WTC11 (cell line): Measurements from ENCODE around the gene FOXJ1.

Experiments used
- FOXJ3 ChIP-seq: sonication (generic); formaldehyde crosslinking; IDR thresholded peaks from 2 replicates; pipeline ENCODE4 v1.9.0; 2021; ENCODE audit warnings: missing genetic modification reagents, mild to moderate bottlenecking, borderline replicate concordance
- SP1 ChIP-seq: sonication (generic); formaldehyde crosslinking; conservative IDR thresholded peaks from 2 replicates; pipeline ENCODE4 v1.8.1; 2022; ENCODE audit warnings: missing genetic modification reagents
- TP53 ChIP-seq: sonication (generic); formaldehyde crosslinking; IDR thresholded peaks from 2 replicates; pipeline ENCODE4 v1.8.1; 2023; ENCODE audit warnings: mild to moderate bottlenecking, missing genetic modification reagents
- ZBTB21 ChIP-seq: sonication (generic); formaldehyde crosslinking; IDR thresholded peaks from 2 replicates; pipeline ENCODE4 v1.8.1; 2023; ENCODE audit warnings: mild to moderate bottlenecking, missing genetic modification reagents, borderline replicate concordance
- ZNF138 ChIP-seq: sonication (generic); formaldehyde crosslinking; conservative IDR thresholded peaks from 2 replicates; pipeline ENCODE4 v1.8.1; 2022; ENCODE audit warnings: mild to moderate bottlenecking, moderate library complexity, missing genetic modification reagents
- ZNF423 ChIP-seq: fragments of 250-450 bp; sonication (Bioruptor Pico); IDR thresholded peaks from 2 replicates; pipeline ENCODE4 v2.1.2; 2022; ENCODE audit warnings: mild to moderate bottlenecking, moderate library complexity
- TF ChIP-seq, protein P1 (sequence below): sonication (generic); formaldehyde crosslinking; IDR thresholded peaks from 2 replicates; pipeline ENCODE4 v1.8.0; 2023; ENCODE audit warnings: missing genetic modification reagents, mild to moderate bottlenecking, borderline replicate concordance
- TF ChIP-seq, protein P2 (sequence below): fragments of 200-600 bp; IDR thresholded peaks from 2 replicates; pipeline ENCODE4 v1.8.0; 2022; ENCODE audit warnings: antibody characterized with exemption
- TF ChIP-seq, protein P3 (sequence below): sonication (generic); formaldehyde crosslinking; conservative IDR thresholded peaks from 2 replicates; pipeline ENCODE4 v1.8.1; 2023; ENCODE audit warnings: mild to moderate bottlenecking, low read depth, missing genetic modification reagents, moderate library complexity
- TF ChIP-seq, protein P4 (sequence below): sonication (generic); formaldehyde crosslinking; IDR thresholded peaks from 2 replicates; pipeline ENCODE4 v1.8.1; 2022; ENCODE audit warnings: mild to moderate bottlenecking, missing genetic modification reagents, moderate library complexity, borderline replicate concordance
- TF ChIP-seq, protein P5 (sequence below): sonication (generic); formaldehyde crosslinking; IDR thresholded peaks from 2 replicates; pipeline ENCODE4 v1.8.0; 2022; ENCODE audit warnings: mild to moderate bottlenecking, missing genetic modification reagents
- TF ChIP-seq, protein P6 (sequence below): sonication (generic); formaldehyde crosslinking; IDR thresholded peaks from 2 replicates; pipeline ENCODE4 v1.8.0; 2022; ENCODE audit warnings: mild to moderate bottlenecking, missing genetic modification reagents

DNA sequence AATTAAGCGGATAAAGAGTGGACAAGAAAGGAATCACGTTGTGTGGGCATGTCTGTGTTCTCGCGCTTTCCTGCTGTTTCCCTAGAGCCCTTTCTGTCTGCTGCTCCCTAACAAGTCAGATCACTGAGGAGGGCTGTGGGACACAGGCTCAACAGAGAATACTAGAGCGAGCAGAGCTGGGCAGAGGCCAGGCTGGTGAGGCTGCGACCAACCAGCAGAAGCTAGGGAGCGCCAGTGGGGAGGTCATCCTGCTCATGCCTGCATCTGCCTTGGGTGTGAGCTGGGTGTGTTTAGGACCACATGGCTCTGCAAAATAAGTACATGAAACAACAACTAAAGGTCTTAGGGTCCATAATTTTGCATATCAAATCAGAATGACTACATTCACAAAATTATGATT, 11.5 kb upstream of the FOXJ1 start:
- TF ChIP-seq SP1 (CRISPR knock-in tag), result no peak
- TF ChIP-seq, protein P1, sequence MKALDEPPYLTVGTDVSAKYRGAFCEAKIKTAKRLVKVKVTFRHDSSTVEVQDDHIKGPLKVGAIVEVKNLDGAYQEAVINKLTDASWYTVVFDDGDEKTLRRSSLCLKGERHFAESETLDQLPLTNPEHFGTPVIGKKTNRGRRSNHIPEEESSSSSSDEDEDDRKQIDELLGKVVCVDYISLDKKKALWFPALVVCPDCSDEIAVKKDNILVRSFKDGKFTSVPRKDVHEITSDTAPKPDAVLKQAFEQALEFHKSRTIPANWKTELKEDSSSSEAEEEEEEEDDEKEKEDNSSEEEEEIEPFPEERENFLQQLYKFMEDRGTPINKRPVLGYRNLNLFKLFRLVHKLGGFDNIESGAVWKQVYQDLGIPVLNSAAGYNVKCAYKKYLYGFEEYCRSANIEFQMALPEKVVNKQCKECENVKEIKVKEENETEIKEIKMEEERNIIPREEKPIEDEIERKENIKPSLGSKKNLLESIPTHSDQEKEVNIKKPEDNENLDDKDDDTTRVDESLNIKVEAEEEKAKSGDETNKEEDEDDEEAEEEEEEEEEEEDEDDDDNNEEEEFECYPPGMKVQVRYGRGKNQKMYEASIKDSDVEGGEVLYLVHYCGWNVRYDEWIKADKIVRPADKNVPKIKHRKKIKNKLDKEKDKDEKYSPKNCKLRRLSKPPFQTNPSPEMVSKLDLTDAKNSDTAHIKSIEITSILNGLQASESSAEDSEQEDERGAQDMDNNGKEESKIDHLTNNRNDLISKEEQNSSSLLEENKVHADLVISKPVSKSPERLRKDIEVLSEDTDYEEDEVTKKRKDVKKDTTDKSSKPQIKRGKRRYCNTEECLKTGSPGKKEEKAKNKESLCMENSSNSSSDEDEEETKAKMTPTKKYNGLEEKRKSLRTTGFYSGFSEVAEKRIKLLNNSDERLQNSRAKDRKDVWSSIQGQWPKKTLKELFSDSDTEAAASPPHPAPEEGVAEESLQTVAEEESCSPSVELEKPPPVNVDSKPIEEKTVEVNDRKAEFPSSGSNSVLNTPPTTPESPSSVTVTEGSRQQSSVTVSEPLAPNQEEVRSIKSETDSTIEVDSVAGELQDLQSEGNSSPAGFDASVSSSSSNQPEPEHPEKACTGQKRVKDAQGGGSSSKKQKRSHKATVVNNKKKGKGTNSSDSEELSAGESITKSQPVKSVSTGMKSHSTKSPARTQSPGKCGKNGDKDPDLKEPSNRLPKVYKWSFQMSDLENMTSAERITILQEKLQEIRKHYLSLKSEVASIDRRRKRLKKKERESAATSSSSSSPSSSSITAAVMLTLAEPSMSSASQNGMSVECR, result no peak
- TF ChIP-seq, protein P2, sequence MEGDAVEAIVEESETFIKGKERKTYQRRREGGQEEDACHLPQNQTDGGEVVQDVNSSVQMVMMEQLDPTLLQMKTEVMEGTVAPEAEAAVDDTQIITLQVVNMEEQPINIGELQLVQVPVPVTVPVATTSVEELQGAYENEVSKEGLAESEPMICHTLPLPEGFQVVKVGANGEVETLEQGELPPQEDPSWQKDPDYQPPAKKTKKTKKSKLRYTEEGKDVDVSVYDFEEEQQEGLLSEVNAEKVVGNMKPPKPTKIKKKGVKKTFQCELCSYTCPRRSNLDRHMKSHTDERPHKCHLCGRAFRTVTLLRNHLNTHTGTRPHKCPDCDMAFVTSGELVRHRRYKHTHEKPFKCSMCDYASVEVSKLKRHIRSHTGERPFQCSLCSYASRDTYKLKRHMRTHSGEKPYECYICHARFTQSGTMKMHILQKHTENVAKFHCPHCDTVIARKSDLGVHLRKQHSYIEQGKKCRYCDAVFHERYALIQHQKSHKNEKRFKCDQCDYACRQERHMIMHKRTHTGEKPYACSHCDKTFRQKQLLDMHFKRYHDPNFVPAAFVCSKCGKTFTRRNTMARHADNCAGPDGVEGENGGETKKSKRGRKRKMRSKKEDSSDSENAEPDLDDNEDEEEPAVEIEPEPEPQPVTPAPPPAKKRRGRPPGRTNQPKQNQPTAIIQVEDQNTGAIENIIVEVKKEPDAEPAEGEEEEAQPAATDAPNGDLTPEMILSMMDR, result no peak
- no peak for TF ChIP-seq ZBTB21 (CRISPR knock-in tag)
- TF ChIP-seq, protein P3, sequence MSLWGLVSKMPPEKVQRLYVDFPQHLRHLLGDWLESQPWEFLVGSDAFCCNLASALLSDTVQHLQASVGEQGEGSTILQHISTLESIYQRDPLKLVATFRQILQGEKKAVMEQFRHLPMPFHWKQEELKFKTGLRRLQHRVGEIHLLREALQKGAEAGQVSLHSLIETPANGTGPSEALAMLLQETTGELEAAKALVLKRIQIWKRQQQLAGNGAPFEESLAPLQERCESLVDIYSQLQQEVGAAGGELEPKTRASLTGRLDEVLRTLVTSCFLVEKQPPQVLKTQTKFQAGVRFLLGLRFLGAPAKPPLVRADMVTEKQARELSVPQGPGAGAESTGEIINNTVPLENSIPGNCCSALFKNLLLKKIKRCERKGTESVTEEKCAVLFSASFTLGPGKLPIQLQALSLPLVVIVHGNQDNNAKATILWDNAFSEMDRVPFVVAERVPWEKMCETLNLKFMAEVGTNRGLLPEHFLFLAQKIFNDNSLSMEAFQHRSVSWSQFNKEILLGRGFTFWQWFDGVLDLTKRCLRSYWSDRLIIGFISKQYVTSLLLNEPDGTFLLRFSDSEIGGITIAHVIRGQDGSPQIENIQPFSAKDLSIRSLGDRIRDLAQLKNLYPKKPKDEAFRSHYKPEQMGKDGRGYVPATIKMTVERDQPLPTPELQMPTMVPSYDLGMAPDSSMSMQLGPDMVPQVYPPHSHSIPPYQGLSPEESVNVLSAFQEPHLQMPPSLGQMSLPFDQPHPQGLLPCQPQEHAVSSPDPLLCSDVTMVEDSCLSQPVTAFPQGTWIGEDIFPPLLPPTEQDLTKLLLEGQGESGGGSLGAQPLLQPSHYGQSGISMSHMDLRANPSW (CRISPR knock-in tag), result no peak
- TF ChIP-seq, protein P4, sequence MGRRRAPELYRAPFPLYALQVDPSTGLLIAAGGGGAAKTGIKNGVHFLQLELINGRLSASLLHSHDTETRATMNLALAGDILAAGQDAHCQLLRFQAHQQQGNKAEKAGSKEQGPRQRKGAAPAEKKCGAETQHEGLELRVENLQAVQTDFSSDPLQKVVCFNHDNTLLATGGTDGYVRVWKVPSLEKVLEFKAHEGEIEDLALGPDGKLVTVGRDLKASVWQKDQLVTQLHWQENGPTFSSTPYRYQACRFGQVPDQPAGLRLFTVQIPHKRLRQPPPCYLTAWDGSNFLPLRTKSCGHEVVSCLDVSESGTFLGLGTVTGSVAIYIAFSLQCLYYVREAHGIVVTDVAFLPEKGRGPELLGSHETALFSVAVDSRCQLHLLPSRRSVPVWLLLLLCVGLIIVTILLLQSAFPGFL (CRISPR knock-in tag), result no peak
- TF ChIP-seq FOXJ3, result no peak
- TF ChIP-seq, protein P5, sequence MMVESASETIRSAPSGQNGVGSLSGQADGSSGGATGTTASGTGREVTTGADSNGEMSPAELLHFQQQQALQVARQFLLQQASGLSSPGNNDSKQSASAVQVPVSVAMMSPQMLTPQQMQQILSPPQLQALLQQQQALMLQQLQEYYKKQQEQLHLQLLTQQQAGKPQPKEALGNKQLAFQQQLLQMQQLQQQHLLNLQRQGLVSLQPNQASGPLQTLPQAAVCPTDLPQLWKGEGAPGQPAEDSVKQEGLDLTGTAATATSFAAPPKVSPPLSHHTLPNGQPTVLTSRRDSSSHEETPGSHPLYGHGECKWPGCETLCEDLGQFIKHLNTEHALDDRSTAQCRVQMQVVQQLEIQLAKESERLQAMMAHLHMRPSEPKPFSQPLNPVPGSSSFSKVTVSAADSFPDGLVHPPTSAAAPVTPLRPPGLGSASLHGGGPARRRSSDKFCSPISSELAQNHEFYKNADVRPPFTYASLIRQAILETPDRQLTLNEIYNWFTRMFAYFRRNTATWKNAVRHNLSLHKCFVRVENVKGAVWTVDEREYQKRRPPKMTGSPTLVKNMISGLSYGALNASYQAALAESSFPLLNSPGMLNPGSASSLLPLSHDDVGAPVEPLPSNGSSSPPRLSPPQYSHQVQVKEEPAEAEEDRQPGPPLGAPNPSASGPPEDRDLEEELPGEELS (CRISPR knock-in tag), result no peak
- TF ChIP-seq TP53, result no peak
- TF ChIP-seq ZNF423 (CRISPR knock-in tag), result no peak
- TF ChIP-seq, protein P6, sequence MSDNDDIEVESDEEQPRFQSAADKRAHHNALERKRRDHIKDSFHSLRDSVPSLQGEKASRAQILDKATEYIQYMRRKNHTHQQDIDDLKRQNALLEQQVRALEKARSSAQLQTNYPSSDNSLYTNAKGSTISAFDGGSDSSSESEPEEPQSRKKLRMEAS (CRISPR knock-in tag), result no peak
- no peak for TF ChIP-seq ZNF138 (CRISPR knock-in tag)
